Measurements from ENCODE around the gene DLGAP1.

DNA sequence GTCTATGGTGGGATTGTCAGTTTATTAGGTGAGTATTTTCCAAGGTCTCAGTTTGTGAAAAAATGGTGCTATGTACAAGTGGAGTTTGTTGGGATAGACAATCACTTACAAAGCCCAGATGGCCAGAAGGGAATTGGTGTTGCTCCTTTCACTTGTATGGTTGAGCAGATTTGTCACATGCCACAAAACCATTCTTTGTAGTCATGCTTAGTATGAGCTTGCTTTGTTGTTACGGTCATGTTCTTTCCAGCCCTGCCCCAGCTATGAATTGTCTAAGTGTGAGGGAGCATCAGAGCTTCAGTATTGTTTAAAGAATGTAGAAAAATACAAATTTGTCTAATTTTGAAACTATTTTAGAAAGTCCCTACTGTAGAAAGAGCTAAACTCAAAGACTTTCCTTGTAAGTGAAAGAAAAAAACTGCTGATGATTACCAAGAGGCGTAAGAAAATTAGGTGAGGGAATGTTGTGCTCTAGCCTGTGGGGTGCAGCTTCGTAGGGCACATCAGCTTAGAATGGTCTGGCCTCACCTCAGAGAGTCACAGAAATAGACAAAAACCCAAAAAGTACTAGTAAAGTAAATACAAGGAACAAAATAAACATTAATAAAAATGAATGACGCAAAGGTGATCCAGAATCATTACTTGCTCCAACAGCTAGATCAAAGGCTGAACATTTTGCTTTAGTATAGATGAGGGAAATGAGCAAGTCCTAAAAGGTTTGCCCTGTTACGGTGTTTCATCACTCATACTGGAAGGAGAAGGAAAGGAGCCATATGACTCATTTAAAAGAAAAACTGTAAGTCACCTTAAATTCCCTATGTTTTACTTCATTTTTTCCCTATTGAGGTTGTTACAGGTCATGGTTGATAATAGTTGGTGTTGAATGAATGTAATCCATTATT lies 995.9 kb downstream of the DLGAP1 start:
- no peak for TF ChIP-seq POLR2A (IDR thresholded peaks at IDR 0.05; ENCODE audit: low read depth)
- TF ChIP-seq, protein P1, sequence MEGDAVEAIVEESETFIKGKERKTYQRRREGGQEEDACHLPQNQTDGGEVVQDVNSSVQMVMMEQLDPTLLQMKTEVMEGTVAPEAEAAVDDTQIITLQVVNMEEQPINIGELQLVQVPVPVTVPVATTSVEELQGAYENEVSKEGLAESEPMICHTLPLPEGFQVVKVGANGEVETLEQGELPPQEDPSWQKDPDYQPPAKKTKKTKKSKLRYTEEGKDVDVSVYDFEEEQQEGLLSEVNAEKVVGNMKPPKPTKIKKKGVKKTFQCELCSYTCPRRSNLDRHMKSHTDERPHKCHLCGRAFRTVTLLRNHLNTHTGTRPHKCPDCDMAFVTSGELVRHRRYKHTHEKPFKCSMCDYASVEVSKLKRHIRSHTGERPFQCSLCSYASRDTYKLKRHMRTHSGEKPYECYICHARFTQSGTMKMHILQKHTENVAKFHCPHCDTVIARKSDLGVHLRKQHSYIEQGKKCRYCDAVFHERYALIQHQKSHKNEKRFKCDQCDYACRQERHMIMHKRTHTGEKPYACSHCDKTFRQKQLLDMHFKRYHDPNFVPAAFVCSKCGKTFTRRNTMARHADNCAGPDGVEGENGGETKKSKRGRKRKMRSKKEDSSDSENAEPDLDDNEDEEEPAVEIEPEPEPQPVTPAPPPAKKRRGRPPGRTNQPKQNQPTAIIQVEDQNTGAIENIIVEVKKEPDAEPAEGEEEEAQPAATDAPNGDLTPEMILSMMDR (IDR thresholded peaks at IDR 0.05) = no peak
- no peak for TF ChIP-seq EP300 (IDR thresholded peaks at IDR 0.05)
